Smooth muscle cell (in vitro differentiated cells): ENCODE data around the gene ZNF423. TPM values are rescaled to one million over a fixed set of nuclear protein-coding genes. Genes with fewer than 3 reads are reported as not detected.

Experiments used
- DNase-seq: peaks from one replicate; lab custom pipeline; 2025; ENCODE audit not compliant: unreplicated experiment; lab: John Stamatoyannopoulos, UW
- H2AFZ ChIP-seq: fragments of 200-600 bp; sonication (generic); 2 replicates; pipeline ENCODE4 v1.6.0; 2016; ENCODE audit warnings: antibody characterized with exemption, low read depth, mild to moderate bottlenecking
- H3F3A ChIP-seq: fragments of 200-600 bp; sonication (generic); 2 replicates; pipeline ENCODE4 v1.6.0; 2017; ENCODE audit warnings: antibody characterized with exemption, low read depth
- H3K27ac ChIP-seq: fragments of 200-600 bp; sonication (generic); 2 replicates; pipeline ENCODE4 v1.5.1; 2016; ENCODE audit warnings: low read depth, mild to moderate bottlenecking
- H3K27me3 ChIP-seq: fragments of 200-600 bp; sonication (generic); 2 replicates; pipeline ENCODE4 v1.6.1; 2016; ENCODE audit warnings: low read depth, mild to moderate bottlenecking
- H3K36me3 ChIP-seq: fragments of 200-600 bp; sonication (generic); 2 replicates; pipeline ENCODE4 v1.5.1; 2016; ENCODE audit warnings: low read depth
- H3K4me1 ChIP-seq: fragments of 200-600 bp; sonication (generic); 2 replicates; pipeline ENCODE4 v1.5.1; 2016; ENCODE audit warnings: low read depth
- H3K4me2 ChIP-seq: fragments of 200-600 bp; sonication (generic); 2 replicates; pipeline ENCODE4 v1.6.0; 2016; ENCODE audit warnings: mild to moderate bottlenecking
- H3K4me3 ChIP-seq: fragments of 200-600 bp; sonication (generic); 2 replicates; pipeline ENCODE4 v1.5.1; 2016; ENCODE audit warnings: mild to moderate bottlenecking
- H3K79me2 ChIP-seq: fragments of 200-600 bp; sonication (generic); 2 replicates; pipeline ENCODE4 v1.6.0; 2016; ENCODE audit warnings: low read depth, mild to moderate bottlenecking
- H3K9ac ChIP-seq: fragments of 200-600 bp; sonication (generic); 2 replicates; pipeline ENCODE4 v1.6.0; 2016; ENCODE audit warnings: low read depth
- H3K9me3 ChIP-seq: fragments of 200-600 bp; sonication (generic); replicated peaks from 2 replicates; pipeline ENCODE4 v1.5.1; 2016; ENCODE audit warnings: low read depth
- H4K20me1 ChIP-seq: fragments of 200-600 bp; sonication (generic); 2 replicates; pipeline ENCODE4 v1.6.0; 2016; ENCODE audit warnings: low read depth
- WGBS: methylation state at CpG from one replicate; pipeline ENCODE4 v1.1.7; 2016; ENCODE audit warnings: low lambda C conversion rate; 5-methylcytosine and 5-hydroxymethylcytosine counted together
- polyA plus RNA-seq: library from polyadenylated mRNA; unstranded; fragments of >200 nt; fragmentation: Nextera tagmentation; extraction: Ambion mirVana; gene quantifications from 2 replicates; pipeline ENCODE4 v1.2.1, GENCODE V29; 2016
- total RNA-seq: library from RNA; depleted of rRNA; stranded (reverse); fragments of >200 nt; gene quantifications from 2 replicates; pipeline ENCODE4 v1.2.3, GENCODE V29; 2014
- TF ChIP-seq, protein P1 (sequence below): fragments of 200-600 bp; sonication (generic); IDR thresholded peaks from 2 replicates; pipeline ENCODE4 v1.5.1; 2017; ENCODE audit warnings: borderline replicate concordance, mild to moderate bottlenecking, antibody characterized with exemption; ENCODE audit not compliant: insufficient read depth, poor library complexity, severe bottlenecking

The ZNF423 gene
- total and polyA plus RNA-seq, 2 experiments from 2014 or later: 6.9 to 7.0 TPM

DNA sequence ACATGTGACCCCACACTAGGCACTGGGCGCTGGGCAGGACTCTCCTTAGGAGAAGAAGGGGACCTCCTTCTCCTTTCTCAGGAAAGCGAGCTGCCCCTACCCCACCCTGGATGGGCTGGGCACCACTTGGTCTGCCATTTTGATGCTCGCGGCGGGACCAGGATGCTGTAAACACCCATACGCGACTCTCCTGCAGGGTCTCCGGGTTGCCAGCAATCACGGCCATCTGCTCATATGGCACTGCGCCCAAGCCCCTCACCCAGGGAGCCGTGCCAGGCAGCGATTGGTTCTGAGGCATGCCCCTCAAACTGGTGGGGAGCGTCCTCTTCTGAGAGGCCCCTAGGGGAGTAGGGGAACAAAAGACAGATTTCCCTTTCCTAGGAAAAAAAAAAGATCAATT is 383.3 kb downstream of the ZNF423 start:
- Histone ChIP-seq H3K4me2 (no peak overlapping the region), H3K27me3 (no peaks in the 10 kb centered on the region), H2AFZ (no peak overlapping the region), H3K36me3 (no peaks in the 10 kb centered on the region), H3K9me3 (no peaks in the 10 kb centered on the region), H3K4me3 (no peak overlapping the region), H3K27ac (no peak overlapping the region), H4K20me1 (no peaks in the 10 kb centered on the region), H3K4me1 (no peaks in the 10 kb centered on the region), H3K9ac (no peak overlapping the region), H3K79me2 (no peaks in the 10 kb centered on the region), H3F3A (no peaks in the 10 kb centered on the region)
- DNase-seq: no peak
- TF ChIP-seq, protein P1, sequence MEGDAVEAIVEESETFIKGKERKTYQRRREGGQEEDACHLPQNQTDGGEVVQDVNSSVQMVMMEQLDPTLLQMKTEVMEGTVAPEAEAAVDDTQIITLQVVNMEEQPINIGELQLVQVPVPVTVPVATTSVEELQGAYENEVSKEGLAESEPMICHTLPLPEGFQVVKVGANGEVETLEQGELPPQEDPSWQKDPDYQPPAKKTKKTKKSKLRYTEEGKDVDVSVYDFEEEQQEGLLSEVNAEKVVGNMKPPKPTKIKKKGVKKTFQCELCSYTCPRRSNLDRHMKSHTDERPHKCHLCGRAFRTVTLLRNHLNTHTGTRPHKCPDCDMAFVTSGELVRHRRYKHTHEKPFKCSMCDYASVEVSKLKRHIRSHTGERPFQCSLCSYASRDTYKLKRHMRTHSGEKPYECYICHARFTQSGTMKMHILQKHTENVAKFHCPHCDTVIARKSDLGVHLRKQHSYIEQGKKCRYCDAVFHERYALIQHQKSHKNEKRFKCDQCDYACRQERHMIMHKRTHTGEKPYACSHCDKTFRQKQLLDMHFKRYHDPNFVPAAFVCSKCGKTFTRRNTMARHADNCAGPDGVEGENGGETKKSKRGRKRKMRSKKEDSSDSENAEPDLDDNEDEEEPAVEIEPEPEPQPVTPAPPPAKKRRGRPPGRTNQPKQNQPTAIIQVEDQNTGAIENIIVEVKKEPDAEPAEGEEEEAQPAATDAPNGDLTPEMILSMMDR: no peak
- 92% methylated on average over 13 of the region's 13 CpGs for WGBS

DNA sequence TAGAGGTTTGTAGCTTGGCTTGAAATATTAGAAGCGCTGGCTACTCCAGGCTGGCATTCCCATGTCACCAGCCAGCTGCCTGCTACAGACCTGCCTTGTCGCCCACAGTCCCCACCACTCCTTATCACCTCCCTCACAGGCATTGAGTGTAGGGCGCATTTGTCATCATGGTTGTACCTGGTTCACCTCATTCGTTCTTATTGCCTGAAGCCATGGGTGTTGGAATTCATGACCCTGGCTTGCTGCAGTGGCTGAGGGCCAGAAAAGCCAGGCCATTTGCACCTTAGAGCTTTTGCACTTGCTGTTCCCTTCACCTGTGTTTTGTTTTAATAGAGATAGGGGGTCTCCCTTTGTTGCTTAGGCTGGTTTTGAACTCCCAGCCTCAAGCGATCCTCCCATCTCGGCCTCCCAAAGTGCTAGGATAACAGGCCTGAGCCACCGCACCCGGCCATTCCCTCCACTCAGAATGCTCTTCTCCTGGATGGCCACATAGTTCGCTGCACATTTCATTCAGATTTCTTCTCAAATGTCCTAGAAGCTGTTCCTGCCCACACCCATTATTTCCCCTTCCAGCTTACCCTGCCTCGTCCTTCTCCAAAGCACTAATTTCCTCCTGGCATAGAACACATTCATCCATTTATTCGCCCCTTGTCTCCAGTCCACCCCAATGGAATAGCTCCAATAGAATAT is 384.7 kb downstream of the ZNF423 start:
- Histone ChIP-seq H3K4me1 (no peaks in the 10 kb centered on the region), H4K20me1 (no peaks in the 10 kb centered on the region), H3K9me3 (no peaks in the 10 kb centered on the region), H3K27me3 (peaks cover 8% of the 10 kb centered on the region), H2AFZ (no peak overlapping the region), H3F3A (no peaks in the 10 kb centered on the region), H3K4me2 (no peak overlapping the region), H3K4me3 (no peak overlapping the region), H3K9ac (no peak overlapping the region), H3K27ac (no peak overlapping the region), H3K79me2 (no peaks in the 10 kb centered on the region), H3K36me3 (no peaks in the 10 kb centered on the region)
- 93% methylated on average over 11 of the region's 11 CpGs for WGBS
- TF ChIP-seq, protein P1: no peak
- no peak for DNase-seq

GRCh38 chr16:49470513-49470991 is 385.4 kb downstream of the ZNF423 start:
- Histone ChIP-seq H3K9me3 (no peaks in the 10 kb centered on the region), H3K9ac (no peak overlapping the region), H3K4me3 (no peak overlapping the region), H3K79me2 (no peaks in the 10 kb centered on the region), H3K27ac (no peak overlapping the region), H3K4me2 (no peak overlapping the region), H4K20me1 (no peaks in the 10 kb centered on the region), H3K27me3 (peaks cover 14% of the 10 kb centered on the region), H2AFZ (no peak overlapping the region), H3K4me1 (no peaks in the 10 kb centered on the region), H3F3A (no peaks in the 10 kb centered on the region), H3K36me3 (no peaks in the 10 kb centered on the region)
- no peak for DNase-seq
- WGBS: 93% methylated on average over 3 of the region's 3 CpGs
- TF ChIP-seq, protein P1: no peak
